HG03025 (cell line): ENCODE measurements around the gene LRRC7.
"Not testable (repeated sequence)": the region's sequence is repeated elsewhere in the genome, so short reads cannot be mapped to it uniquely, and the experiment has no call there.

ENCODE experiments used
- ATAC-seq: cut with Tn5 transposase; IDR thresholded peaks from one replicate; pipeline ENCODE4 v1.9.1; 2021; ENCODE audit warnings: mild to moderate bottlenecking, moderate library complexity; ENCODE audit not compliant: unreplicated experiment, low FRiP score

Gene LRRC7

DNA sequence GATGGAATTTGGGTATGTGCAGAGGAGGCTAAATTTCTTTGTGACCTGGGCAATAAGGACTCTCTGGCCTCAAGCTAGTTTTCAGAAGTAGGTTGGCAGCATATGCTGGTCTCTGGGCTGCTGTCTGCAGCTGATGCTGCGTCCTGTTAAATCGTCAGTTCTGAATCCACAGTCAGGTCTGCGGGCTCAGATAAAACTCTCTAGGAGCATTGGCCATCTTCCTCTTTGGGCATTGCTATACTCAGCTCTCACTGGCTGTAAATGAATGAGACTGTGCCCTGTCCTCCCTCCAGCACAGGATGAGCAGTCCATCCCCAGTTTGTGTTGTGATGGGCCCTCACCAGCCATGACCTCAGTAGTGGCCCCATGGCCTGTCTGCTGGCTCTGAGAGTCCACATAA is 365.0 kb downstream of the LRRC7 start:
- ATAC-seq: no peak

- ATAC-seq: no peak
Observed at GRCh38 chr1:69940231-69940630, 372.5 kb downstream of the LRRC7 start.

GRCh38 chr1:69940816-69941215 is 373.1 kb downstream of the LRRC7 start:
- ATAC-seq: no peak

DNA sequence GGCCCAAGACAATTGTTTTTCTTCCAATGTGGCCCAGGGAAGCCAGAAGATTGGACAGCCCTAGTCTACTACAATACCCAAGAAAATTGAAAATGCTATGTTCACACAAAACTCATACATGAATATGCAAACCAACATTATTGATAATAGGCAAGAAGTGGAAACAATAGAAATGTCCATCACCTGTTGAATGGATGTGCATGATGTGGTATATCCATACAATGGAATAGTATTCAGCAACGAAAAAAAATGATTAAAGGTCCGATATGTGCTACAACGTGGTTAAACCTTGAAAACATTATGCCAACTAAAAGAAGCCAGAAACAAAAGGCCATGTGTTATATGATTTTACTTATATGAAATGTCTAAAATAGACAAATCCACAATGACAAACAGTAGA is 375.3 kb downstream of the LRRC7 start:
- ATAC-seq: no peak

DNA sequence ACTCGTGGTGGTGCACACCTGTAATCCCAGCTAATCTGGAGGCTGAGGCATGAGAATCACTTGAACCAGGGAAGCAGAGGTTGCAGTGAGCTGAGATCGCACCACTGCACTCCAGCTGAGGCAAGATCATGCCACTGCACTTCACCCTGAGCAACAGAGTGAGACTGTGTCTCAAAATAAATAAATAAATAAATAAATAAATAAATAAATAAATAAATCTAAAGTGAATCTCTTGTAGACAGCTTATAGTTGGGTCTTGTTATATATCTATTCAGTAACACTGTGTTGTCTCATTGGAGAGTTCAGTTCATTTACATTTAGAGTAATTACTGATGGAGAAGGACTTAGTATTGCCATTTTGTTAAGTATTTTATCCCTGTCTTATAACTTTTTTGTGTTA is 379.2 kb downstream of the LRRC7 start:
- no peak for ATAC-seq

DNA sequence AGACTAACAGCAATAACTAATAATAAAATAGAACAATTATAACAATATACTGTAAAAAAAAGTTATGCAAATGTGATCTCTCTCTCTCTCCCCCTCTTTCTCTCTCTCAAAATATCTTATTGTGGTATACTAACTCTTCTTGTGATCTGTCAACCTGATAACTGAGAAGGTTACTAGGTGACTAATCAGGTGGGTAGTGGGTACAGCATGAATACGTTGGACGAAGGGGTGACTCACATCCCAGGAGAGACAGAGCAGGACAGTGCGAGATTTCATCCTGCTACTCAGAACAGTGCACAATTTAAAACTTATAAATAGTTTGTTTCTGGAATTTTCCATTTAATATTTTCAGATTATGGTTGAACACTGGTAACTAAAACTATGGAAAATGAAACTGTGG is 380.1 kb downstream of the LRRC7 start:
- no peak for ATAC-seq

- no peak for ATAC-seq
Observed at GRCh38 chr1:69952676-69953075, 385.0 kb downstream of the LRRC7 start.

DNA sequence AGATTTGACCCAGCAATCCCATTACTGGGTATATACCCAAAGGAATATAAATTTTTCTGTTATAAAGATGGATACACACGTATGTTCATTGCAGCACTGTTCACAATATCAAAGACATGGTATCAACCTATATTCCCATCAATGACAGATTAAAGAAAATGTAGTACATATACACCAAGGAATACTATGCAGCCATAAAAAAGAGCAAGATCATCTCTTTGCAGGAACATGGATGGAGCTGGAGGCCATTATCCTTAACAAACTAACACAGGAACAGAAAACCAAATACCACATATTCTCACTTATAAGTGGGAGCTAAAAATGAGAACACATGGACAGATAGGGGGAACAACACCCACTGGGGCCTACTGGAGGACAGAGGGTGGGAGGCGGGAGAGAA is 394.7 kb downstream of the LRRC7 start:
- ATAC-seq: not testable (repeated sequence)

DNA sequence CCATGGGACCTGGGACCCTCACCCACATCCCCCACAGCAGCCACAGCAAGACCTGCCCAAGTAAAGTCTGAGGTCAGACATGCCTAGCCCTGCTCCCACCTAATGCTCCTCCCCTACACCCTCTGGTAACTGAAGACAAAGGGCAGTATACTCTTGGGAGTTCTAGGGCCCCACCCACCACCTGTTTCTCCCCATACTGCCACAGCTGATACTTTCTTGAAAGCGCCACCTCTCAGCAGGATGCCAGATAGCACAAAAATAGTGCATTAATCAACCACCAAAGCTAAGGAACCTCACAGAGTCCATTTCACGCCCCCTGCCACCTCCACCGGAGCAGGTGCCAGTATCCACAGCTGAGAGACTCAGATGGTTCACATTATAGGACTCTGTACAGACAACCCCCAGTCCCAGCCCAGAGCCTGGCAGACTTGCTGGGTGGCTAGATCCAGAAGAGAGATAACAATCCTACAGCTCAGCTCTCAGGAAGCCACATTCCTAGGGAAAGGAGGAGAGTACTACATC is 399.6 kb downstream of the LRRC7 start:
- no peak for ATAC-seq

- no peak for ATAC-seq
Observed at GRCh38 chr1:69976896-69977295, 409.2 kb downstream of the LRRC7 start.

- ATAC-seq: no peak
Observed at GRCh38 chr1:69982992-69983391, 415.3 kb downstream of the LRRC7 start.

DNA sequence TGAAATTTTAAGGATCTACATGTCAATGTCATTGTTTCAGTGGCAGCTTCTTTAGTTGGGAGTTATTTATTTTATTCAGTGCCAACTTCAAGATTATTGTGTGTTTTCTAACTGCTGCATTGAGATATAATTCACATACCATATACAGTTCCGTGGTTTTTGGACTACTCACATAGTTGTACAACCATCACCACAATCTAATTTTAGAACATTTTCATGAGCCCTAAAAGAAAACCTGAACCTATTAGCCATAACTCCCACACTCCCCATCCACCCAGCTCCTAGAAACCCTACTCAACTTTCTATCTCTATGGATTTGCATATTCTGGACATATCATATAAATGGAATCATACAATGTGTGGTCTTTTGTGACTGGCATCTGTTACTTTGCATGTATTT is 417.7 kb downstream of the LRRC7 start:
- ATAC-seq: no peak

- no peak for ATAC-seq
Observed at GRCh38 chr1:69985901-69986439, 418.2 kb downstream of the LRRC7 start.

DNA sequence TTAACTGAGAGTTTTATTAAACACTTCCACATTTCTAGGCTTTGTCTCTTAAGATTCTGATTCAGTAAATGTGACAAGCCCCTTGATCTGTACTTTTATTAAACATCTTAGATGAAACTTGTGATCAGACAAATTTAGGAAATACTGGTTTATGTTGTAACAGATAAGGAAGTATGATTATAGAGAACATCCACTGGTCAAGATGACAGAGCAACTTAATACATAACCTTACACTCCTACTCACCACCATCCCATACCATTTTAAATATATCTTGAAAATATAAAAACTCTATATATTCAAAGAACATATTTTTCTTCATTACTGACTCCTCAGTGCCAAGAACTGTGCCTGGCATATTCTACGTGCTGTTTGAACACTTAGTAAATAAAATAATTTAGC is 420.2 kb downstream of the LRRC7 start:
- no peak for ATAC-seq

DNA sequence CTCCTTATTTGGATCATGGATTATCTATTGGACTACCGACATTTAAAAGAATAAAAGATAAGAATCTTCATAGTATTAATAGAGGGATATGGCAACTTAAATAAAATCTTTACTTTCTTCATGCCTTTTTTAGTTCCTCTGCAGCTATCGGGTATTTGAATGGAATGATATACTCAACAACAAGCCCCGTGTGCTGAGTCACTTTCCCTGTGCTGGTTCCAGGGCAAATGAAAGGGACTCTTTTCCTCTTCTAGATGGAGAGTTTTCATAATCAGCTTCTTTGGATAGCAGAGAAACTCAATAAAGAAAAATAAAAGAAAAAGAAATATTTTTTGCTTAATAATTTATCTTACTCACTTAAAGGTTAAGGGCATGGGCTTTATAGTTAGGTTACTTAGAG is 423.9 kb downstream of the LRRC7 start:
- ATAC-seq: no peak

- ATAC-seq: no peak
Observed at GRCh38 chr1:69992594-69992993, 424.9 kb downstream of the LRRC7 start.

GRCh38 chr1:69993810-69994209 is 426.1 kb downstream of the LRRC7 start:
- ATAC-seq: no peak

DNA sequence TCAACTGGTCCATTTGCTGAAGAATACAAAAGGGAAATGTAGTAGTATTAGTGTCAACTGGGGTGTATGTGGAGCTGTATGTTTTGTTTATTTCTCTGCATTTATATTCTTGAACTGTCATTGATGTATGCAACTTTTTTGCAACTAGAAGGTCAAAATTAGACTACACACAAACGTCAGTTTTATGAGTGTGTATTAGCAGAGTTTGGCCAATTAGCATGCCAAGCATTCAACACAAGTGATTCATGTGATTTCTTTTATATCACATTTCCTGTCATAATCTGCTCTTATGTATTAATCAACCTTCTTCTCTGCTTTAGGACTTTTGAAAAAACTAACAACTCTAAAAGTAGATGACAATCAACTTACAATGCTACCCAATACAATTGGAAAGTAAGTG is 426.5 kb downstream of the LRRC7 start:
- no peak for ATAC-seq

GRCh38 chr1:69998847-69999246 is 431.1 kb downstream of the LRRC7 start:
- ATAC-seq: no peak

GRCh38 chr1:70003211-70003908 is 435.6 kb downstream of the LRRC7 start:
- ATAC-seq: no peak

GRCh38 chr1:70005386-70006034 is 437.8 kb downstream of the LRRC7 start:
- ATAC-seq: no peak

DNA sequence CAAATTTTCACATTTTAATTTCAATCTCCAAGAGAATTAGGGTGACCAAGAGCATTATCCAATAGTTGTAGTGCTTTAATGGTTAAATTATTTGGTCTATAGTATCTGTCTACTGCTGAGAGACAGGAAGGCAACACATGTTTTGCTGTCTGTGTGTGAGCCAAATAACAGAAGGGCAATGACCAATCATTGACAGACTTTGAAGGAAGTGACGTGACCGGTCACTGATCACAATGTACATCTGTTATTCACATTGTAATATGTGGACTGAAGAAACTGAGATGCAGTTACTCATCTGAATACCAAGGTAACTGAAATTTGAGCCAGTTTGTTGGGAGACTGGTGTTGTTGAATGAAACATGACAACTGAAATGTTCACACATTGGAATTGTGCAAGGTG is 440.9 kb downstream of the LRRC7 start:
- ATAC-seq: no peak
